IMR-90 (cell line): Measurements from ENCODE around the gene ARHGDIA. TPM values are rescaled to one million over a fixed set of nuclear protein-coding genes. Genes with fewer than 3 reads are reported as not detected.

Experiments
- ATAC-seq: fragments of 200-7000 bp; cut with Tn5 transposase; 2 replicates; pipeline ENCODE4 v1.9.1; 2020; ENCODE audit warnings: low read depth, mild to moderate bottlenecking, moderate library complexity
- BruUV-seq: library from RNA; stranded (reverse); fragments of 400-500 nt; replicated peaks from 2 replicates; lab custom pipeline; 2021; lab: Mats Ljungman, UMichigan
- CTCF ChIA-PET: fragments of 300-600 bp; formaldehyde crosslinking; extraction: SDS; loops from one replicate; lab custom pipeline; 2021; ENCODE audit warnings: antibody characterized with exemption; lab: Yijun Ruan, JAX
- POLR2A ChIA-PET: fragments of 300-600 bp; sonication (Branson Sonifier 250); formaldehyde crosslinking; loops from one replicate; lab custom pipeline; 2022; ENCODE audit warnings: antibody characterized with exemption; ENCODE audit not compliant: unreplicated experiment; lab: Charles Lee
- DNase-seq: peaks from one replicate; pipeline ENCODE4 v3.0.0; 2013
- H2AFZ ChIP-seq: replicated peaks from 2 replicates; pipeline ENCODE3; 2013; ENCODE audit warnings: low read length, mild to moderate bottlenecking; ENCODE audit not compliant: poor library complexity
- H2AK5ac ChIP-seq: 2 replicates; pipeline ENCODE4 v1.6.1; 2013; ENCODE audit warnings: low read depth, low read length, inconsistent platforms
- H2AK9ac ChIP-seq: replicated peaks from 2 replicates; pipeline ENCODE3; 2013; ENCODE audit warnings: mild to moderate bottlenecking, low read depth, low read length, moderate library complexity; ENCODE audit not compliant: poor library complexity
- H2BK120ac ChIP-seq: 2 replicates; pipeline ENCODE4 v1.6.1; 2013; ENCODE audit warnings: low read depth, low read length, inconsistent platforms
- H2BK15ac ChIP-seq: 3 replicates; pipeline ENCODE4 v1.6.1; 2013; ENCODE audit warnings: low read depth, low read length, inconsistent platforms
- H2BK20ac ChIP-seq: 2 replicates; pipeline ENCODE4 v1.6.1; 2013; ENCODE audit warnings: low read depth, mild to moderate bottlenecking, inconsistent platforms, low read length, moderate library complexity
- H2BK5ac ChIP-seq: 2 replicates; pipeline ENCODE4 v1.6.1; 2013; ENCODE audit warnings: mild to moderate bottlenecking, low read depth, low read length, inconsistent platforms; ENCODE audit not compliant: poor library complexity, severe bottlenecking
- H3K14ac ChIP-seq: replicated peaks from 2 replicates; pipeline ENCODE4 v1.6.1; 2013; ENCODE audit warnings: low read depth, low read length, inconsistent platforms
- H3K18ac ChIP-seq: 2 replicates; pipeline ENCODE4 v1.6.1; 2013; ENCODE audit warnings: low read depth, low read length, control low read depth
- H3K23ac ChIP-seq: 2 replicates; pipeline ENCODE4 v1.6.1; 2013; ENCODE audit warnings: low read depth, low read length, inconsistent platforms
- H3K27ac ChIP-seq: 2 replicates; pipeline ENCODE4 v1.5.1; 2013; ENCODE audit warnings: mild to moderate bottlenecking, control low read depth, low read length; ENCODE audit not compliant: insufficient read depth
- H3K27me3 ChIP-seq: 2 replicates; pipeline ENCODE4 v1.6.1; 2013; ENCODE audit warnings: low read length; ENCODE audit not compliant: control insufficient read depth, insufficient read depth
- H3K36me3 ChIP-seq: 2 replicates; pipeline ENCODE4 v1.6.1; 2013; ENCODE audit warnings: low read length, mixed read lengths; ENCODE audit not compliant: control insufficient read depth, insufficient read depth
- H3K4ac ChIP-seq: 2 replicates; pipeline ENCODE4 v1.6.1; 2013; ENCODE audit warnings: low read depth, low read length, inconsistent platforms
- H3K4me1 ChIP-seq: 2 replicates; pipeline ENCODE4 v1.6.1; 2013; ENCODE audit warnings: low read length, mixed read lengths; ENCODE audit not compliant: control insufficient read depth, insufficient read depth
- H3K4me2 ChIP-seq: 2 replicates; pipeline ENCODE4 v1.6.1; 2013; ENCODE audit warnings: low read depth, mild to moderate bottlenecking, control low read depth, low read length, moderate library complexity
- H3K4me3 ChIP-seq: 2 replicates; pipeline ENCODE4 v1.5.1; 2013; ENCODE audit warnings: low read depth, mild to moderate bottlenecking, control low read depth, low read length, moderate library complexity; ENCODE audit not compliant: insufficient read depth
- H3K56ac ChIP-seq: 2 replicates; pipeline ENCODE4 v1.6.1; 2013; ENCODE audit warnings: low read length, inconsistent platforms; ENCODE audit not compliant: insufficient read depth; ENCODE audit errors: extremely low read depth
- H3K79me1 ChIP-seq, 2 experiments: 2 replicates each; pipeline ENCODE4 v1.6.1; 2013; ENCODE audit warnings: low read length in 2 of 2, inconsistent platforms in 1 of 2, low read depth in 1 of 2
- H3K9ac ChIP-seq: 2 replicates; pipeline ENCODE4 v1.6.1; 2013; ENCODE audit warnings: low read depth, low read length, control low read depth
- H3K9me1 ChIP-seq: 2 replicates; pipeline ENCODE4 v1.6.1; 2013; ENCODE audit warnings: low read length, inconsistent platforms; ENCODE audit not compliant: insufficient read depth
- H3K9me3 ChIP-seq: 2 replicates; pipeline ENCODE4 v1.6.1; 2013; ENCODE audit warnings: low read length; ENCODE audit not compliant: control insufficient read depth, insufficient read depth
- H4K20me1 ChIP-seq: 2 replicates; pipeline ENCODE4 v1.6.1; 2013; ENCODE audit warnings: low read length, inconsistent platforms; ENCODE audit not compliant: insufficient read depth
- H4K5ac ChIP-seq: 2 replicates; pipeline ENCODE4 v1.6.1; 2013; ENCODE audit warnings: mild to moderate bottlenecking, low read depth, low read length, control low read depth
- H4K8ac ChIP-seq, 2 experiments: 2 replicates each; pipeline ENCODE4 v1.6.1; 2013; ENCODE audit warnings: low read depth in 2 of 2, low read length in 2 of 2, control low read depth in 1 of 2, inconsistent platforms in 1 of 2
- H4K91ac ChIP-seq: 2 replicates; pipeline ENCODE4 v1.6.1; 2013; ENCODE audit warnings: low read depth, low read length, inconsistent platforms; ENCODE audit not compliant: insufficient read depth
- BHLHE40 ChIP-seq: fragments of 150-350 bp; IDR thresholded peaks from 2 replicates; pipeline ENCODE4 v1.6.1; 2016; ENCODE audit warnings: mild to moderate bottlenecking, low read depth, low read length
- CEBPB ChIP-seq: IDR thresholded peaks from 2 replicates; pipeline ENCODE4 v1.6.1; 2012; ENCODE audit warnings: low read depth, low read length, improper control_type of control experiment
- CHD1 ChIP-seq: IDR thresholded peaks from 2 replicates; pipeline ENCODE4 v1.6.1; 2012; ENCODE audit warnings: low read depth, low read length, improper control_type of control experiment
- FOS ChIP-seq: fragments of 150-350 bp; IDR thresholded peaks from 2 replicates; pipeline ENCODE4 v1.6.1; 2016; ENCODE audit warnings: low read depth, low read length
- MAZ ChIP-seq: IDR thresholded peaks from 2 replicates; pipeline ENCODE4 v1.6.1; 2012; ENCODE audit warnings: low read depth, mild to moderate bottlenecking, low read length, improper control_type of control experiment, moderate library complexity, borderline replicate concordance
- MXI1 ChIP-seq: IDR thresholded peaks from 2 replicates; pipeline ENCODE4 v1.6.1; 2012; ENCODE audit warnings: low read depth, mild to moderate bottlenecking, low read length, moderate library complexity, borderline replicate concordance
- NFE2L2 ChIP-seq: fragments of 150-350 bp; IDR thresholded peaks from 2 replicates; pipeline ENCODE4 v1.6.1; 2016; ENCODE audit warnings: low read depth, mild to moderate bottlenecking, low read length
- POLR2A ChIP-seq: IDR thresholded peaks from 2 replicates; pipeline ENCODE4 v1.6.1; 2012; ENCODE audit warnings: mild to moderate bottlenecking, low read depth, low read length
- RAD21 ChIP-seq: IDR thresholded peaks from 2 replicates; pipeline ENCODE4 v1.6.1; 2012; ENCODE audit warnings: low read length, improper control_type of control experiment
- RCOR1 ChIP-seq: IDR thresholded peaks from 2 replicates; pipeline ENCODE4 v1.6.1; 2012; ENCODE audit warnings: mild to moderate bottlenecking, low read length, improper control_type of control experiment; ENCODE audit not compliant: insufficient replicate concordance
- RFX5 ChIP-seq: IDR thresholded peaks from 2 replicates; pipeline ENCODE4 v1.8.0; 2012; ENCODE audit warnings: low read depth, mild to moderate bottlenecking, low read length, moderate library complexity
- SMC3 ChIP-seq: fragments of 150-350 bp; IDR thresholded peaks from 2 replicates; pipeline ENCODE4 v1.6.1; 2016; ENCODE audit warnings: low read depth, mild to moderate bottlenecking, antibody characterized with exemption, low read length, moderate library complexity
- USF2 ChIP-seq: fragments of 150-350 bp; IDR thresholded peaks from 2 replicates; pipeline ENCODE4 v1.6.1; 2017; ENCODE audit warnings: mild to moderate bottlenecking, antibody characterized with exemption, low read length, low read depth
- WGBS, 2 experiments: methylation state at CpG; one replicate each; pipeline versions ENCODE4 v1.1.5 to v1.1.7; 2013; ENCODE audit warnings: missing lambda C conversion rate in 2 of 2; ENCODE audit not compliant: insufficient read length in 1 of 2; ENCODE audit errors: extremely low coverage in 2 of 2; 5-methylcytosine and 5-hydroxymethylcytosine counted together
- dilution Hi-C: fragments of 300-500 bp; cut with HindIII; formaldehyde crosslinking; loops from one replicate; pipeline ENCODE4 v1.14.3; 2018; ENCODE audit warnings: low sequenced_read_pairs; ENCODE audit not compliant: unreplicated experiment
- in situ Hi-C: fragments of 300-500 bp; cut with MboI; formaldehyde crosslinking; loops from 3 replicates; pipeline ENCODE4 v1.14.3; 2019; ENCODE audit warnings: low sequenced_read_pairs, inconsistent platforms, mixed read lengths
- intact Hi-C: fragments of 100-400 bp; cut with micrococcal nuclease; formaldehyde crosslinking; loops from 2 replicates; pipeline ENCODE4 v1.10.0; 2022
- polyA plus RNA-seq, 3 experiments: library from polyadenylated mRNA; depleted of rRNA; stranded (reverse); fragments of >200 nt; gene quantifications; 2 replicates each; pipeline ENCODE4 v1.2.3, GENCODE V29; 2012; ENCODE audit warnings: low replicate concordance in 1 of 3
- total RNA-seq: library from RNA; depleted of rRNA; stranded (reverse); fragments of >200 nt; gene quantifications from 2 replicates; pipeline ENCODE4 v1.2.3, GENCODE V29; 2012
- TF ChIP-seq, protein P1 (sequence below): conservative IDR thresholded peaks from 2 replicates; pipeline ENCODE4 v1.5.1; 2012; ENCODE audit warnings: mild to moderate bottlenecking, low read depth, low read length, improper control_type of control experiment
- TF ChIP-seq, protein P2 (sequence below): fragments of 150-350 bp; IDR thresholded peaks from 2 replicates; pipeline ENCODE4 v1.6.1; 2016; ENCODE audit warnings: low read depth, mild to moderate bottlenecking, low read length, moderate library complexity, borderline replicate concordance

Gene ARHGDIA
- total and polyA plus RNA-seq, 2 of the 4 experiments (the other 2 are of a cell fraction), result 62.7 to 362 TPM

DNA sequence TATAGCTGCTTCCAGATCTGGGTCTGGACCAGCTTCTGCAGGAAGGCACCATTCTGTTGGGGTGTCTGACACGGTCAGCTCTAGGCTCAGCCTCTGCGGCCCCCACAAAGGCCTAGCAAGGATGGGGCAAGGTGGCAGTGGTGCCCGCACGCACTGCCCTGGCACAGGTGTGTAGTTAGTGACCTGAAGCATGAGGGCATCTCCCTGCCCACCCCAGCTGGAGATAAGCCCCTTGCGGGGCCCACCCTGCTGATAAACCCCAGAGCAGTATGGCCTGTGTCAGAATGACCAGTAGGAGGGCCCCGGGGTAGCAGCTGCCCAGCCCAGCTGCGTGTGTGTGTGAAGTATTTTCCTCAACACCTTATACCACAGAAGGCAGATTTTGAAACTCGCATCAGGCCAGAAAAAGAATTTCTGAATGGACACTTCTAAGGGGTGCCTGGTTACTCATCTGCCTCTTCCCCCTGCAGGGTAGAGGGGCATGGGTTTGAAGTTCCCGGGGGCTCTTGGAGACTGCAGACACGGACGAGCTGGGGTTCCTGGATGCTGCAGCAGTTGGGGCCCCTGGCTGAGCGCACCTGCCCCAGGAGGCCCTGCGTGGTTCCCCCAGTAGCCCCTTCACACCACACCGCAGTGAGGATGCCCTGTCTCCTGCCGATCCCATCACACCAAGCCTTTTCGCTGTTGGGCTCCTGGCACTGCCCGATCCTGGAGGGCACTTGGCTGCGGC is 4.5 kb downstream of the ARHGDIA start:
- no peak overlapping the region for H3K9ac ChIP-seq
- dilution Hi-C loops, result no loop called here
- no peak for TF ChIP-seq USF2
- TF ChIP-seq MXI1, result no peak
- no peak for TF ChIP-seq NFE2L2
- TF ChIP-seq, protein P1, sequence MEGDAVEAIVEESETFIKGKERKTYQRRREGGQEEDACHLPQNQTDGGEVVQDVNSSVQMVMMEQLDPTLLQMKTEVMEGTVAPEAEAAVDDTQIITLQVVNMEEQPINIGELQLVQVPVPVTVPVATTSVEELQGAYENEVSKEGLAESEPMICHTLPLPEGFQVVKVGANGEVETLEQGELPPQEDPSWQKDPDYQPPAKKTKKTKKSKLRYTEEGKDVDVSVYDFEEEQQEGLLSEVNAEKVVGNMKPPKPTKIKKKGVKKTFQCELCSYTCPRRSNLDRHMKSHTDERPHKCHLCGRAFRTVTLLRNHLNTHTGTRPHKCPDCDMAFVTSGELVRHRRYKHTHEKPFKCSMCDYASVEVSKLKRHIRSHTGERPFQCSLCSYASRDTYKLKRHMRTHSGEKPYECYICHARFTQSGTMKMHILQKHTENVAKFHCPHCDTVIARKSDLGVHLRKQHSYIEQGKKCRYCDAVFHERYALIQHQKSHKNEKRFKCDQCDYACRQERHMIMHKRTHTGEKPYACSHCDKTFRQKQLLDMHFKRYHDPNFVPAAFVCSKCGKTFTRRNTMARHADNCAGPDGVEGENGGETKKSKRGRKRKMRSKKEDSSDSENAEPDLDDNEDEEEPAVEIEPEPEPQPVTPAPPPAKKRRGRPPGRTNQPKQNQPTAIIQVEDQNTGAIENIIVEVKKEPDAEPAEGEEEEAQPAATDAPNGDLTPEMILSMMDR, result no peak
- TF ChIP-seq RCOR1, result no peak
- TF ChIP-seq, protein P2, sequence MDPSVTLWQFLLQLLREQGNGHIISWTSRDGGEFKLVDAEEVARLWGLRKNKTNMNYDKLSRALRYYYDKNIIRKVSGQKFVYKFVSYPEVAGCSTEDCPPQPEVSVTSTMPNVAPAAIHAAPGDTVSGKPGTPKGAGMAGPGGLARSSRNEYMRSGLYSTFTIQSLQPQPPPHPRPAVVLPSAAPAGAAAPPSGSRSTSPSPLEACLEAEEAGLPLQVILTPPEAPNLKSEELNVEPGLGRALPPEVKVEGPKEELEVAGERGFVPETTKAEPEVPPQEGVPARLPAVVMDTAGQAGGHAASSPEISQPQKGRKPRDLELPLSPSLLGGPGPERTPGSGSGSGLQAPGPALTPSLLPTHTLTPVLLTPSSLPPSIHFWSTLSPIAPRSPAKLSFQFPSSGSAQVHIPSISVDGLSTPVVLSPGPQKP, result no peak
- TF ChIP-seq RFX5, result no peak
- TF ChIP-seq MAZ, result no peak
- TF ChIP-seq POLR2A, result no peak; the same call in 1 of the 2 replicates
- TF ChIP-seq FOS, result no peak
- no peak for TF ChIP-seq CEBPB
- TF ChIP-seq SMC3, result no peak
- TF ChIP-seq BHLHE40, result no peak
- TF ChIP-seq RAD21, result no peak
- TF ChIP-seq CHD1, result no peak

More for the DNA sequence above, 4.5 kb downstream of the ARHGDIA start:
- H3K4ac ChIP-seq, result peak overlapping the region; percentile 95; the same call in 1 of the 2 replicates
- H3K27me3 ChIP-seq, result no peaks in the 10 kb centered on the region
- intact Hi-C loops, result no loop called here
- 92% methylated on average over 7 of the region's 18 CpGs; no CpG with 5 or more reads in 1 of the 2 experiments for WGBS, 2 experiments
- H4K20me1 ChIP-seq, result peaks cover 55% of the 10 kb centered on the region
- peaks cover 31% of the 10 kb centered on the region for H3K4me1 ChIP-seq
- no peak overlapping the region for H4K91ac ChIP-seq
- POLR2A ChIA-PET, result interaction anchor here (0.9 kb wide), 1 partner anchor 150 kb away, joined by 12 read pairs; no protein-coding TSS in a partner anchor
- no peak overlapping the region for H3K4me3 ChIP-seq
- H2AK5ac ChIP-seq, result no peak overlapping the region
- no peak overlapping the region for H3K56ac ChIP-seq
- H2AK9ac ChIP-seq, result peak overlapping the region; percentile 98
- H3K36me3 ChIP-seq, result peaks cover 46% of the 10 kb centered on the region
- peaks cover 18 to 79% of the 10 kb centered on the region in 2 experiments; a peak in 3 of 4 replicates for H3K79me1 ChIP-seq
- no peaks in the 10 kb centered on the region for H3K9me3 ChIP-seq
- in situ Hi-C loops, result no loop called here
- H3K18ac ChIP-seq, result no peak overlapping the region
- H3K9me1 ChIP-seq, result peaks cover 11% of the 10 kb centered on the region; the same call in 1 of the 2 replicates
- no TSS peak for BruUV-seq
- no peak overlapping the region for H2BK120ac ChIP-seq
- peak overlapping the region; percentile 28 to 66; a peak in 2 of 4 replicates for H4K8ac ChIP-seq
- H4K5ac ChIP-seq, result no peak overlapping the region
- CTCF ChIA-PET, result no interaction called here
- H2BK5ac ChIP-seq, result peak overlapping the region; percentile 95
- ATAC-seq, result no peak
- H2BK20ac ChIP-seq, result no peak overlapping the region
- H3K27ac ChIP-seq, result peak overlapping the region; percentile 81
- H3K14ac ChIP-seq, result no peak overlapping the region
- no peak overlapping the region for H2BK15ac ChIP-seq
- DNase-seq, result no peak
- H3K4me2 ChIP-seq, result no peak overlapping the region
- H3K23ac ChIP-seq, result no peak overlapping the region
- H2AFZ ChIP-seq, result peak overlapping the region; percentile 40
